AG09319 (cell line): ENCODE data around the gene ANKS6.

ENCODE experiments used
- DNase-seq: peaks from one replicate; pipeline ENCODE4 v3.0.0-alpha.2; 2010; ENCODE audit warnings: low read depth; ENCODE audit errors: extremely low read depth
- TF ChIP-seq, protein P1 (sequence below): IDR thresholded peaks from 2 replicates; pipeline ENCODE4 v1.5.1; 2011; ENCODE audit warnings: low read depth, mild to moderate bottlenecking, inconsistent platforms, low read length, moderate library complexity

The ANKS6 gene

DNA sequence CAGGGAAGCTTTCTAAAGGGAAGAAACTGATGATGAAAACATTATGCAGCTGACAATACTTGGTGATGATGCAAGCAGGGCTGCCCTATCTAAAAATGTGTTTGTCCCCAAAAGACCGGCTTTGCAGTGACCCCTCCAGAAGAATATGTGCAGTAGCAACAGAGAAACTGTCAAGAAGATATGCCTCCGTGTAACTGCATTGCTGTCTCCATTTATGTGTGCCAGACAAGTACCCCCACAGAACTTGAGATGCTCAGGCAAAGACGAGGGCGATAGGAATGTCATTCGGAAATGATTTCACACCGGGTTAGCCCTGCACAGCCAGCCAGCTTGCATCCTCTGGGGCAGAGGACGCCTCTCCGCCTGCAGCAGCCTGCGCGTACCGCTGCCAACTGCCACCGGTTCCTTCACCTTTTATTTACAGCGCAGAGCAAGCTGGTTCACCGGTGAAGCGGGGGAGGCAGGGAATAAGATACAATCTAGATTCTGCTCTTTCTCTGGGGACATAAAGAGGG is 89.6 kb downstream of the ANKS6 start:
- TF ChIP-seq, protein P1, sequence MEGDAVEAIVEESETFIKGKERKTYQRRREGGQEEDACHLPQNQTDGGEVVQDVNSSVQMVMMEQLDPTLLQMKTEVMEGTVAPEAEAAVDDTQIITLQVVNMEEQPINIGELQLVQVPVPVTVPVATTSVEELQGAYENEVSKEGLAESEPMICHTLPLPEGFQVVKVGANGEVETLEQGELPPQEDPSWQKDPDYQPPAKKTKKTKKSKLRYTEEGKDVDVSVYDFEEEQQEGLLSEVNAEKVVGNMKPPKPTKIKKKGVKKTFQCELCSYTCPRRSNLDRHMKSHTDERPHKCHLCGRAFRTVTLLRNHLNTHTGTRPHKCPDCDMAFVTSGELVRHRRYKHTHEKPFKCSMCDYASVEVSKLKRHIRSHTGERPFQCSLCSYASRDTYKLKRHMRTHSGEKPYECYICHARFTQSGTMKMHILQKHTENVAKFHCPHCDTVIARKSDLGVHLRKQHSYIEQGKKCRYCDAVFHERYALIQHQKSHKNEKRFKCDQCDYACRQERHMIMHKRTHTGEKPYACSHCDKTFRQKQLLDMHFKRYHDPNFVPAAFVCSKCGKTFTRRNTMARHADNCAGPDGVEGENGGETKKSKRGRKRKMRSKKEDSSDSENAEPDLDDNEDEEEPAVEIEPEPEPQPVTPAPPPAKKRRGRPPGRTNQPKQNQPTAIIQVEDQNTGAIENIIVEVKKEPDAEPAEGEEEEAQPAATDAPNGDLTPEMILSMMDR: no peak
- no peak for DNase-seq

DNA sequence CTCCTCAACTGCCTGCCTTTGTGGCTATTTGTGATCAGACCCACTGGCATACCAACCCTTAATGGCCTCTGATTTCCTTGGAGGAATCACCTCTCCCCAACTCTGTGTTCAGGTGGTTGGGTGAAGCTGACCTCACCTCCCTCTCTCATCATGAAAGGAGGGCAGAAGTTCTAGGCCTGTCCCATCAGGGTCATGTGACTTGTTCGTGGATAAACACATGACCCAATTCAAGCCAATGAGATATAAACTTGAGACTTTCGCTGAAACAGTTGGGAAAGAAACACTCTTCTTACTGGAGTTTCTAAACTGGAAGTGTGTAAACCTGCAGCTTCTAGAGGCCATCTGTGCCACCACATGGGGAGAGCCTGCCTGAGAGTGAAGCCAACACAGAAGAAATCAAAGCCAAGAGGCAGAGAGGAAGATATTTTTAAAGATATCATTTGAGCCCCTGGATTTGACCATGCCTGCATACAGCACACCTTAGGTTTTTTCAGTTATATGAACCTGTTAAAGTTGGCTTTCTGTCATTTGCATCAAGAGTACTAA is 93.4 kb downstream of the ANKS6 start:
- TF ChIP-seq, protein P1: no peak
- DNase-seq: no peak

DNA sequence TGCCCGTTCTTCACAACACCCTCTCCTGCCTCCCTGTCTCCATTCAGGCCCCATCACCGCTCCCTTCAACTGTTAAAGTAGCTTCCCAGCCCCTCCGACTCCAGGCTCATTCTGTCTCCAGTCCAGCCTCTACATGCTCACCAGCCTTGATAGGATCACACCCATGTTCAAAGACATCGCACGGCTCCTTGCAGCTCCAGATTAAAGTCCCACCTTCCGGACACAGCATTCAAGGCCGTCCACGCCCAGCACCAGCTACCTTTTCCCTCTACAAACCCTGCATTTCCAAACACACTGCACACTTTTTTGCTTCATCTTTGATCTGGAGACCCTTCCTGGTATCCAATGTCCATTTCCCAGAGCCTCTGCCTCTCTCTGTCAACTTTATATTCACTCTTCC is 94.0 kb downstream of the ANKS6 start:
- DNase-seq: no peak
- TF ChIP-seq, protein P1: no peak

DNA sequence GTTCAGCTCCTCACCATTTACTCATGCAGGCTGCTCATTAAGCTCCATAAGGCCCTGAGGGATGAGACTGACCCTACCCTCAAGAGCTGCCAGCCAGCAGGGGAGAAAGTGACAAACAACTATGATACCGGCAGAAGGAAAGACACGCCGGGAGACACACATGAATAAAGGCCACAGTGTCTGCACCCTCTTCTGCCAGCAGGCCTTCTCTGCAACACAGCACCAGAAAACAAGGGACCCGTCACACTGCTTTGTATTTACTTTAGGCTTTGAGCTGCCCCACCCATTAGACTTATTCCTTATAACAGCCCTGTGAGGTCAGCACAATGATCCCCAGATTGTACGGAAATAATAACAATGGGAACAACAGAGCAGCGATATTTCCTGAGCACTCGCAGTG is 94.8 kb downstream of the ANKS6 start:
- no peak for DNase-seq
- TF ChIP-seq, protein P1: no peak

DNA sequence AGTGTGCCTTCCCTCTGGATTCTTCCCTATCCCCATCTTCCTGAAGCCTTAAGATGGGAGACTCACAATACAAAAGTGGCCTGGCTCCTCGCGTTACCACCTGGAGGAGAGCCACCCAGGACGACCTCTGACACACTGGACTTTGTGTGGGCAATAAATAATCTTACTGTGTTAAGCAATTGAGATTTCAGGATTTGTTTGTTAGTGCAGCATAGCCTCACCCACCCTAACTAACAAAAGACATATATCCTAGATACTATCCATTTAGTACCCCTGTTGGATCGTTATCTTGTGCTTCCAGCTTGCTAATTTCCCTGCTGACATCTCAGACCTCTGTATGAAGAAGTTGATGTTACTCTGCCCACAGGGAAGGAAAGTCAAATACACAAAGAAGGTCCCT is 95.6 kb downstream of the ANKS6 start:
- TF ChIP-seq, protein P1: no peak
- no peak for DNase-seq

DNA sequence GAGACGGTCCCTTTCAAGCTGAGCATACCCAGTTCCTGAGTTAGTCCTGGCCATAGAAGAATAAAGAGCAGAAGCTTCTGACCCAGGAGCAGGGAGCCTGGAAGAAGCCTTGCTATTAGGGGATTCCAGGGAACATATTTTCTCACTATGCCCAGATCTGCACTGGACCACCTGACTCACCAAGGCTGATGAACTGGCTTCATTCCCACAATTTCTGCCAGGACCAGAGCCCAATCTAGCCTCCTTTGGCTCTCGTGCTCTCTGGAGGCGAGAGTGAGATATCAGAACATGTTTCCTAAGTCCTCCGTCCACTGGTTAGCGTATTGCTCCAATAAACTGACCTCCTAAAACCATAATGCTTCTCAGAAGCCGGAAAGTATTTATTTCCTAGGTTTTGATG is 97.5 kb downstream of the ANKS6 start:
- DNase-seq: no peak
- TF ChIP-seq, protein P1: no peak

DNA sequence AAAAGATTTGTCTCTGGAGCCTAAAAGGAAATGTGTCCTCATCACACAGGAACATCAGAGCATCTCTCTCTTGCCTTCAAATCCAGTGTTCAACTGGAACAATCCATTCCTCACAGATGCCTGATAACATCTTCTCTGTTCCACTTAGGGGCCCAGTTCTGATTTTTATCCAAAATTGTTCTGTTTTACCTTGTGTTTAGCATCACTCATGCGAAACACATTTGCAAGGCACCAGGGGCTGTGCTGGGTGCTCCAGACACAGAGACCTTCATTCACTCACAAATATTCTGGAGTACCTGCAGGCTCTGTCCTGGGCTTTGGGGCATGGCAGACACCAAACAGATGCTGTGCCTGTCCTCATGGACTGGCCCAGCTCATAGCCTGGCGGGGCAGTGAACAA is 101.4 kb downstream of the ANKS6 start:
- no peak for DNase-seq
- TF ChIP-seq, protein P1: no peak
